ACC112 (cell line): ENCODE measurements around the gene FGF4.

ENCODE experiments used
- H2AFZ ChIP-seq: fragments of 200-600 bp; sonication (generic); one replicate; pipeline ENCODE4 v1.6.0; 2017; ENCODE audit warnings: antibody characterized with exemption, low read length; ENCODE audit not compliant: unreplicated experiment
- H3K27ac ChIP-seq: fragments of 200-600 bp; sonication (generic); 2 replicates; pipeline ENCODE4 v1.5.1; 2014; ENCODE audit warnings: low read depth, mild to moderate bottlenecking, antibody characterized with exemption, low read length, moderate library complexity
- H3K27me3 ChIP-seq: fragments of 200-600 bp; sonication (generic); 2 replicates; pipeline ENCODE4 v1.6.1; 2014; ENCODE audit warnings: mild to moderate bottlenecking, antibody characterized with exemption, low read length, moderate library complexity, mixed read lengths; ENCODE audit not compliant: insufficient read depth
- H3K36me3 ChIP-seq: fragments of 200-600 bp; sonication (generic); 2 replicates; pipeline ENCODE4 v1.6.1; 2016; ENCODE audit warnings: mild to moderate bottlenecking, antibody characterized with exemption, low read length, moderate library complexity, mixed read lengths; ENCODE audit not compliant: insufficient read depth
- H3K4me1 ChIP-seq: fragments of 200-600 bp; sonication (generic); one replicate; pipeline ENCODE4 v1.6.1; 2016; ENCODE audit warnings: low read length, mixed read lengths; ENCODE audit not compliant: insufficient read depth, unreplicated experiment, control insufficient read depth
- H3K4me3 ChIP-seq: fragments of 200-600 bp; sonication (generic); 2 replicates; pipeline ENCODE4 v1.5.1; 2014; ENCODE audit warnings: mild to moderate bottlenecking, low read depth, low read length
- H3K79me2 ChIP-seq: fragments of 200-600 bp; sonication (generic); one replicate; pipeline ENCODE4 v1.6.0; 2016; ENCODE audit warnings: low read length; ENCODE audit not compliant: control insufficient read depth, unreplicated experiment, insufficient read depth

Gene FGF4

GRCh38 chr11:69775163-69775755 is at the start of gene FGF4:
Gene FGF4, minus strand, starts transcription at chr11:69775341. Its CDS starts 257 bp downstream, at chr11:69775084.
- no peak within 1 kb of the TSS for H2AFZ ChIP-seq
- peaks cover 85% of the 10 kb centered on the region for H3K27me3 ChIP-seq
- no peaks in the 10 kb centered on the region for H3K4me1 ChIP-seq
- no peak within 1 kb of the TSS for H3K27ac ChIP-seq
- no peak within 1 kb of the TSS for H3K4me3 ChIP-seq
- H3K36me3 ChIP-seq = no peaks in the 10 kb centered on the region
- no peaks in the 10 kb centered on the region for H3K79me2 ChIP-seq

- Histone ChIP-seq H3K27me3 (peaks cover 68% of the 10 kb centered on the region), H2AFZ (no peak overlapping the region), H3K36me3 (no peaks in the 10 kb centered on the region), H3K27ac (no peak overlapping the region), H3K4me1 (no peaks in the 10 kb centered on the region), H3K4me3 (no peak overlapping the region), H3K79me2 (no peaks in the 10 kb centered on the region)
These were observed 48.6 kb upstream of the FGF4 start for GRCh38 chr11:69823641-69824265.

GRCh38 chr11:69822676-69823494 is 47.7 kb upstream of the FGF4 start:
- peaks cover 77% of the 10 kb centered on the region for H3K27me3 ChIP-seq
- H3K4me1 ChIP-seq = no peaks in the 10 kb centered on the region
- no peak overlapping the region for H3K27ac ChIP-seq

GRCh38 chr11:69821511-69822040 is 46.4 kb upstream of the FGF4 start:
- peaks cover 87% of the 10 kb centered on the region for H3K27me3 ChIP-seq
- H3K4me1 ChIP-seq = no peaks in the 10 kb centered on the region
- no peak overlapping the region for H3K4me3 ChIP-seq
- H3K79me2 ChIP-seq = no peaks in the 10 kb centered on the region
- H3K27ac ChIP-seq = no peak overlapping the region
- H3K36me3 ChIP-seq = no peaks in the 10 kb centered on the region
- no peak overlapping the region for H2AFZ ChIP-seq

More at GRCh38 chr11:69822676-69823494, 47.7 kb upstream of the FGF4 start:
- H2AFZ ChIP-seq = no peak overlapping the region
- H3K79me2 ChIP-seq = no peaks in the 10 kb centered on the region
- H3K4me3 ChIP-seq = no peak overlapping the region
- no peaks in the 10 kb centered on the region for H3K36me3 ChIP-seq

GRCh38 chr11:69820441-69820840 is 45.3 kb upstream of the FGF4 start:
- Histone ChIP-seq H3K27me3 (peaks cover 89% of the 10 kb centered on the region), H3K36me3 (no peaks in the 10 kb centered on the region), H3K27ac (no peak overlapping the region), H2AFZ (no peak overlapping the region), H3K4me3 (no peak overlapping the region), H3K79me2 (no peaks in the 10 kb centered on the region), H3K4me1 (no peaks in the 10 kb centered on the region)

- no peak overlapping the region for H3K27ac ChIP-seq
- no peak overlapping the region for H3K4me3 ChIP-seq
- H3K4me1 ChIP-seq = no peaks in the 10 kb centered on the region
- H3K79me2 ChIP-seq = no peaks in the 10 kb centered on the region
- no peaks in the 10 kb centered on the region for H3K36me3 ChIP-seq
- H3K27me3 ChIP-seq = peaks cover 95% of the 10 kb centered on the region
- H2AFZ ChIP-seq = no peak overlapping the region
These were observed 44.5 kb upstream of the FGF4 start for GRCh38 chr11:69819541-69820070.

GRCh38 chr11:69818603-69819441 is 43.7 kb upstream of the FGF4 start, which contains the start of gene FGF3:
Gene FGF3, minus strand, starts transcription at chr11:69819416. Its CDS starts 483 bp downstream, at chr11:69818933.
- no peaks in the 10 kb centered on the region for H3K79me2 ChIP-seq
- no peaks in the 10 kb centered on the region for H3K4me1 ChIP-seq
- H2AFZ ChIP-seq = no peak within 1 kb of the TSS
- H3K36me3 ChIP-seq = no peaks in the 10 kb centered on the region
- peaks cover 92% of the 10 kb centered on the region for H3K27me3 ChIP-seq
- H3K27ac ChIP-seq = no peak within 1 kb of the TSS
- no peak within 1 kb of the TSS for H3K4me3 ChIP-seq

- H3K36me3 ChIP-seq = no peaks in the 10 kb centered on the region
- H3K79me2 ChIP-seq = no peaks in the 10 kb centered on the region
- H2AFZ ChIP-seq = no peak overlapping the region
- H3K27ac ChIP-seq = no peak overlapping the region
- H3K27me3 ChIP-seq = peaks cover 88% of the 10 kb centered on the region
- no peaks in the 10 kb centered on the region for H3K4me1 ChIP-seq
- no peak overlapping the region for H3K4me3 ChIP-seq
These were observed 43.1 kb upstream of the FGF4 start for GRCh38 chr11:69818231-69818602.

- H2AFZ ChIP-seq = no peak overlapping the region
- H3K79me2 ChIP-seq = no peaks in the 10 kb centered on the region
- no peaks in the 10 kb centered on the region for H3K36me3 ChIP-seq
- no peak overlapping the region for H3K27ac ChIP-seq
- no peaks in the 10 kb centered on the region for H3K4me1 ChIP-seq
- no peak overlapping the region for H3K4me3 ChIP-seq
- peaks cover 88% of the 10 kb centered on the region for H3K27me3 ChIP-seq
These were observed 42.4 kb upstream of the FGF4 start for GRCh38 chr11:69817265-69818230.
